Lung (tissue), 12 donors: Measurements from ENCODE around the gene WNK2. TPM values are rescaled to one million over a fixed set of nuclear protein-coding genes. Genes with fewer than 3 reads are reported as not detected.
A peak's percentile ranks its signal among the peaks of the same experiment; 100 is the strongest.
"Not testable (repeated sequence)": the region's sequence is repeated elsewhere in the genome, so short reads cannot be mapped to it uniquely, and the experiment has no call there.

ENCODE experiments used
- ATAC-seq: fragments of 200-7000 bp; cut with Tn5 transposase; one replicate; pipeline ENCODE4 v1.9.1; 2020; ENCODE audit warnings: moderate number of reproducible peaks; ENCODE audit not compliant: insufficient read depth, low FRiP score
- DNase-seq, 3 donors: peaks; one replicate each; pipeline ENCODE4 v3.0.0-alpha.2; 2013 to 2017
- H3K27ac ChIP-seq, 2 donors: one replicate each; pipeline ENCODE4 v1.5.1; 2013; ENCODE audit warnings: mild to moderate bottlenecking in 2 of 2, moderate library complexity in 2 of 2, control low read depth in 1 of 2, inconsistent platforms in 1 of 2, low read depth in 1 of 2, low read length in 1 of 2
- H3K27me3 ChIP-seq, 3 donors: one replicate each; pipeline ENCODE4 v1.5.1; 2013; ENCODE audit warnings: low read length in 2 of 3; ENCODE audit not compliant: control insufficient read depth in 3 of 3, insufficient read depth in 3 of 3
- H3K36me3 ChIP-seq, 4 donors: one replicate each; pipeline ENCODE4 v1.5.1; 2013; ENCODE audit warnings: low read length in 4 of 4, mild to moderate bottlenecking in 1 of 4, moderate library complexity in 1 of 4; ENCODE audit not compliant: control insufficient read depth in 4 of 4, insufficient read depth in 4 of 4
- H3K4me1 ChIP-seq, 5 donors: one replicate each; pipeline ENCODE4 v1.5.1; 2013; ENCODE audit warnings: low read length in 5 of 5, mild to moderate bottlenecking in 2 of 5, moderate library complexity in 1 of 5; ENCODE audit not compliant: control insufficient read depth in 5 of 5, insufficient read depth in 5 of 5
- H3K4me3 ChIP-seq: one replicate; pipeline ENCODE4 v1.5.1; 2013; ENCODE audit warnings: mild to moderate bottlenecking, control low read depth, moderate library complexity
- H3K9ac ChIP-seq, 2 donors: one replicate each; pipeline ENCODE4 v1.5.1; 2013; ENCODE audit warnings: low read length in 2 of 2, control low read depth in 1 of 2; ENCODE audit not compliant: insufficient read depth in 1 of 2
- H3K9me3 ChIP-seq, 4 donors: one replicate each; pipeline ENCODE4 v1.5.1; 2013; ENCODE audit warnings: low read length in 3 of 4, mild to moderate bottlenecking in 1 of 4, moderate library complexity in 1 of 4; ENCODE audit not compliant: control insufficient read depth in 4 of 4, insufficient read depth in 3 of 4
- WGBS, 2 donors: extraction: QIAGEN DNeasy Blood & Tissue Kit; methylation state at CpG; one replicate each; pipeline ENCODE4 v1.1.7; 2013; 5-methylcytosine and 5-hydroxymethylcytosine counted together
- polyA plus RNA-seq, 2 donors: library from polyadenylated mRNA; stranded (reverse); fragments of 200-250 nt; gene quantifications; one replicate each; pipeline ENCODE4 v1.2.1, GENCODE V29; 2013
- total RNA-seq, 2 donors: library from RNA; depleted of rRNA in 1 of 2; stranded (reverse); fragments of >200 nt in 1 of 2; gene quantifications; one replicate each; pipeline ENCODE4 v1.2.1, GENCODE V29; 2014 to 2021
- TF ChIP-seq, protein P1 (sequence below): IDR thresholded peaks from 2 replicates; pipeline ENCODE4 v1.5.1; 2012; ENCODE audit warnings: mild to moderate bottlenecking; ENCODE audit errors: control extremely low read depth, extremely low read depth
- donor health status: control.
- donor health status: control.
- donor health status: Bipolar disorder and iron deficiency.
- donor health status: healthy.
- donor health status: DM: yes; HTN: yes; CAD: no.

Gene WNK2
- total and polyA plus RNA-seq, 4 donors = 1.00 to 8.5 (median 2.9) TPM

GRCh38 chr9:93343663-93344062 lies 159.7 kb downstream of the WNK2 start:
- no peak overlapping the region for H3K4me3 ChIP-seq
- ATAC-seq = no peak
- no peaks in the 10 kb centered on the region for H3K36me3 ChIP-seq
- H3K4me1 ChIP-seq = peaks cover 0 to 13% (median 0%) of the 10 kb centered on the region in 5 donors
- DNase-seq = peak in 2 of 3 donors; percentile 15 to 18
- no peak overlapping the region for H3K27ac ChIP-seq
- peaks cover 0 to 5% (median 2%) of the 10 kb centered on the region in 4 donors for H3K9me3 ChIP-seq
- 83% methylated on average over 9 of the region's 9 CpGs for WGBS, 2 donors
- TF ChIP-seq, protein P1, sequence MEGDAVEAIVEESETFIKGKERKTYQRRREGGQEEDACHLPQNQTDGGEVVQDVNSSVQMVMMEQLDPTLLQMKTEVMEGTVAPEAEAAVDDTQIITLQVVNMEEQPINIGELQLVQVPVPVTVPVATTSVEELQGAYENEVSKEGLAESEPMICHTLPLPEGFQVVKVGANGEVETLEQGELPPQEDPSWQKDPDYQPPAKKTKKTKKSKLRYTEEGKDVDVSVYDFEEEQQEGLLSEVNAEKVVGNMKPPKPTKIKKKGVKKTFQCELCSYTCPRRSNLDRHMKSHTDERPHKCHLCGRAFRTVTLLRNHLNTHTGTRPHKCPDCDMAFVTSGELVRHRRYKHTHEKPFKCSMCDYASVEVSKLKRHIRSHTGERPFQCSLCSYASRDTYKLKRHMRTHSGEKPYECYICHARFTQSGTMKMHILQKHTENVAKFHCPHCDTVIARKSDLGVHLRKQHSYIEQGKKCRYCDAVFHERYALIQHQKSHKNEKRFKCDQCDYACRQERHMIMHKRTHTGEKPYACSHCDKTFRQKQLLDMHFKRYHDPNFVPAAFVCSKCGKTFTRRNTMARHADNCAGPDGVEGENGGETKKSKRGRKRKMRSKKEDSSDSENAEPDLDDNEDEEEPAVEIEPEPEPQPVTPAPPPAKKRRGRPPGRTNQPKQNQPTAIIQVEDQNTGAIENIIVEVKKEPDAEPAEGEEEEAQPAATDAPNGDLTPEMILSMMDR = no peak
- no peaks in the 10 kb centered on the region for H3K27me3 ChIP-seq
- no peak overlapping the region for H3K9ac ChIP-seq

DNA sequence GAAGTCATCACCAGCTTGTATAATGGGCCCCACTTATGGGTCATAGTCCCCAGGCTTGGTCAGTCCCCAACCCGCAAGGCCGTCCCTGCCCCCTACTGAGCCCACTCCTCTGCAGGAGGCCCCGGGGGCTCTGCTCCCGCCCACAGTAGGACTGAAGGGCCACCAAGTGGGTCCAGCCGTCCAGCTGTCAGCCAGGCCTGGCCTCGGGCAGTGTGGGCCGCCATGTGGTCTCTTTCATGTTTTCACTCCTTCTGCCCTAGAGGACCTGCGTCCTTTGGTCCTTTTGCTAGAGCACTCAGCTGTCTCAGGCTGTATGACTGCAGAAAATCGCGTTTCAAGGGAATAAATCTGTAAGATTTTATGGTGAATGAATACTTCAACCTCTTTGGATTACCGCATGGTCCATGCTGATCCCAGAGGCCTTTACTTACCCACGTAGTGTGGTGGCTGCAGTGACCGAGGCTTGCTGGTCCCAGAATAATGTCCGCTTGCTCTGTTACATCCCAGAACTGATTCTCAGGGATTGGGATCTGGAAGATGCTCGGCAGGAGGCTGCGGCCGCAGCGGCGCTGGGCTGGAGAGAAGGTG lies 161.8 kb downstream of the WNK2 start:
- TF ChIP-seq, protein P1 = no peak
- no peak for ATAC-seq
- no peak overlapping the region for H3K27ac ChIP-seq
- H3K36me3 ChIP-seq = no peaks in the 10 kb centered on the region
- H3K9ac ChIP-seq = no peak overlapping the region
- H3K4me3 ChIP-seq = peak overlapping the region; percentile 12
- no peaks in the 10 kb centered on the region for H3K9me3 ChIP-seq
- 52% methylated on average over 19 of the region's 19 CpGs for WGBS, 2 donors
- DNase-seq = peak in 2 of 3 donors; percentile 18 to 29
- H3K27me3 ChIP-seq = no peaks in the 10 kb centered on the region
- H3K4me1 ChIP-seq = peaks cover 0 to 13% (median 0%) of the 10 kb centered on the region in 5 donors

DNA sequence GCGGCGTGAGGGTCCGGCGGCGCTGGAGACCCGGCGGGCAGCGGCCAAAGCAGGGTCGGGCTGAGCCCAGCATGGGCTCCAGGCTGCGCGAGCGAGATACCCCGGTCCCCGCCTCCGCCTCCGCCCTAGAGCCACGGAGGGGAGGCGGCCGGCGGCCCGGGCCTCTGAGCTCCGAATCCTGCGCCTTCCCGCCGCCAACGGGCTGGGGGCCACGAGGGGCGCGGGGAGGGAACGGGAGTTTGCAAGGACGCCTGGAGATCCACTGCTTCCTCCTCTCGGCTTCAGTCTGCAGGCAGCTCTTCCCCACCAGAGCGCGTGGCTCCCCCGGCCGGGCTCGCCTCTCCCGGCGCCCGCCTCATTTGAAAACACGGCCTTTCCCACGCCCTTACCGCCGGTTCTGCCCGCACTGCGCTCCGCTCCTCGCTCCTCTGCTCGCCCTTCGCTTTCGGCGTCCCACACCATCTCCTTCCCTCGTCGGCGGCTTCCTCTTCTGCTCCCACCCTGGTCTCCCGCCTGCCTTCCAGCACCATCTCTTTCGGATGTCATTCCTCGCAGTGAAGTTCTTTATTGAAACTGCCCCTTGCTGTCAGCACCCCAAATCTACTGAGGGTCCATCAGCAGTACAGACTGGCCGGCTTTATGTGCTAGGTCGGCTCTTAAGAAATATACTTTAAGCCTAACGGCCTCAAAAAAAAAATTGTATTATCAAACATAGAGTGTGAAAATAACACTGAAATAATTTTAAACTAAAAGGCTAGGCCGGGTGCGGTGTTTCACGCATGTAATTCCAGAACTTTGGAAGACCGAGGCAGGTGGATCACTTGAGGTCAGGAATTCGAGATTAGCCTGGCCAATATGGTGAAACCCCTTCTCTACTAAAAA lies 162.5 kb downstream of the WNK2 start:
- Histone ChIP-seq H3K9me3 (no peaks in the 10 kb centered on the region), H3K9ac (peak overlapping the region in 1 of 2 donors; percentile 55), H3K4me1 (peaks cover 0 to 13% (median 0%) of the 10 kb centered on the region in 5 donors), H3K27ac (no peak overlapping the region), H3K4me3 (peak overlapping the region; percentile 12), H3K36me3 (no peaks in the 10 kb centered on the region), H3K27me3 (no peaks in the 10 kb centered on the region)
- peak; percentile 52 to 67 (median 57) for DNase-seq
- peak; percentile 58 for ATAC-seq
- WGBS, 2 donors = 11 to 16% methylated on average over 61 to 66 of the region's 66 CpGs
- TF ChIP-seq, protein P1 = no peak

DNA sequence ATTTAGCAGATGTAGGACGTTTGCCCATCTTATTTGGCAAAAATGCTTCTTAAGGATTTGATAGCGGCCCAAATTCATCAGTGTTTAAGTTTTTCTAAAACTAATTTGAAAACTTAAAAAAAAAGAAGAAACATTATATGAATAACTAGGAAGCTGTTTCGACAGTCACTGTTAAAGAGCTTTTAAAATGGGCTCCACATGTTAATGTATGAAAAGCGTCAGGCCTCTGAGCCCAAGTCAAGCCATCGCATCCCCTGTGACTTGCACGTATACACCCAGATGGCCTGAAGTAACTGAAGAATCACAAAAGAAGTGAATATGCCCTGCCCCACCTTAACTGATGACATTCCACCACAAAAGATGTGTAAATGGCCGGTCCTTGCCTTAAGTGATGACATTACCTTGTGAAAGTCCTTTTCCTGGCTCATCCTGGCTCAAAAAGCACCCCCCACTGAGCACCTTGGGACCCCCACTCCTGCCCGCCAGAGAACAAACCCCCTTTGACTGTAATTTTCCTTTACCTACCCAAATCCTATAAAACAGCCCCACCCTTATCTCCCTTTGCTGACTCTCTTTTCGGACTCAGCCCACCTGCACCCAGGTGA lies 163.5 kb downstream of the WNK2 start:
- 93 to 95% methylated on average over 8 to 9 of the region's 9 CpGs for WGBS, 2 donors
- ATAC-seq = not testable (repeated sequence)

GRCh38 chr9:93353413-93354310 lies 169.7 kb downstream of the WNK2 start:
- not testable (repeated sequence) for H3K27me3 ChIP-seq, H3K36me3 ChIP-seq, H3K27ac ChIP-seq, H3K9ac ChIP-seq, H3K4me1 ChIP-seq, H3K4me3 ChIP-seq, DNase-seq, ATAC-seq, H3K9me3 ChIP-seq
- WGBS, 2 donors = 94% methylated on average over 14 of the region's 14 CpGs

More for the DNA sequence above, 163.5 kb downstream of the WNK2 start:
- H3K4me3 ChIP-seq, H3K9me3 ChIP-seq, H3K36me3 ChIP-seq, DNase-seq, H3K27me3 ChIP-seq, H3K9ac ChIP-seq, H3K27ac ChIP-seq: not testable (repeated sequence)
- peaks cover 0 to 13% (median 0%) of the 10 kb centered on the region in 5 donors for H3K4me1 ChIP-seq
